Skin of body (tissue), 2 donors: Measurements from ENCODE around the gene MLH3. TPM values are rescaled to one million over a fixed set of nuclear protein-coding genes. Genes with fewer than 3 reads are reported as not detected.
"Not testable (repeated sequence)": the region's sequence is repeated elsewhere in the genome, so short reads cannot be mapped to it uniquely, and the experiment has no call there.

Source experiments
- DNase-seq: peaks from one replicate; lab custom pipeline; 2025; lab: John Stamatoyannopoulos, UW
- total RNA-seq: library from RNA; depleted of rRNA; stranded (reverse); fragments of >200 nt; gene quantifications from one replicate; pipeline ENCODE4 v1.2.3, GENCODE V29; 2014

MLH3 gene
- 44.0 TPM for total RNA-seq

DNA sequence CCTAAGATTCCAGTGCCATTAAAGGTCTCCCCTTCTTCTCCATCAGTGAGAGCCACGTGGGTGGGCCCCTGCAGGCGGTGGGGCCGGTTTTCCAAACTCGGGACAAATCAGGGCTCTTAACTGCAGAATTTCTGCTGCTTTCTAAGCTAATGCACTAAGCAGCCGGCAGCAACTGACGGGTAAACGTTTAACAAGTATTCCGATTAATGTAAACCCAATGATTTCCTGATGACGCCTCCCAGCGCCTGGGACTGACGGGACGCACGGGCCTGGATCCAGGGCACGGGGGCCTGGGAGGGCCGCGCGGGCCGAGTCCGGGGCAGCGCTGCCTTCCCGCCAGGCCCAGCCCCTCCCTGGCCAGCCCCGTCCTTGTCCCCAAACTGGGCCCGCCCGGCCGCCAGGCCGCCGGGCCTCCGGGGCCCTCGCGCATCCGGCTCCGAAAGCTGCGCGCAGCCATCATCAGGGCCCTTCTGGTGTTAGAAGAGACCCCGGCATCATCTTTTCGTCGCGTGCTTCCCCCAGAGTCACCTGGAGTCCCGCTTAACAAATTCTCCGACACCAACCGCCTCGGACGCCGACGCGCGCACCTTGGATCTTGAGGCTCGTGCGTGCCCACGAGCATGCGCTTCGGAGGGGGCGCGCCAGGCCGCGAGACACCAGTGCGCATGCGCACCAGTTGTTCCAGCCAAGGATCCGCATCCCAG is at the start of gene MLH3:
MLH3 (minus strand) TSS at position 616 of the 704 bp plus-strand sequence. CDS start 1,812 bp downstream, outside the sequence.
- peak; percentile 72 for DNase-seq

DNA sequence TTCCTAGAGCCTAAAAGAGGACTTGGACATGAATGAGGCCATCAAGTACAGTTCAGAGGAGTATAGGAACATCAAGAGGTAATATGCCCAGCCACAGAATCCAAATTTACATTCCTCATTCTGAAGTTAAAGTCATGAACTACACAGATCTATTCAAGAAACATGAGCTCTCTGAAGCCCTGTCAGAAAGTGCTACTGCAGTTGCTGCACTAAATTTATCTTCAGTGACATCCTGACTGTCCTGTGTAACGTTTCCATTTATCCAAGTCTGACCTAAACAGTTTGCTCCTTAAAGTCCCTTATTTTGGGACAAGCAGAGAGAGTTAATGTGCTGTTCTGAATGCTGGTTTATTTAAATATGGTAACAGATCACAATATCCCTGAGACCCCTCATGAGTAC is 47.4 kb upstream of the MLH3 start:
- DNase-seq: no peak

DNA sequence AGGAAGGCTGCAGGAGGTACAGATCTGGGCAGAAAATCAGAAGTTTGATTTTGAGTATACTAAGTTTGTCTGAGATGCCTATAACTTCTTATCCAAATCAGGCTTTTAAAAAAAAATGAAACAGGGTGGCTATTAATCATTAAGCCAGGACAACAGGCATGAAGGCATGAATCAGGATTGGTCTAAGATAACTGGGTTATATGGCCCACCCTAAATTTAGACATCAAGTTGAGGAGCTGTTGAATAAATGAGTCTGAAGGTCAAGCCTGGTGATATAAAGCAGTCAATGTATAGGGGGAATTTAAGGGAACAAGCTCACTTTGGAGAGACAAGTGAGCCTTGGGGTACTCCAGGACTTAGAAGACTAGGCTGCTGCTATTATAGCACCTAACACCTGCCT is 46.9 kb upstream of the MLH3 start:
- no peak for DNase-seq

DNA sequence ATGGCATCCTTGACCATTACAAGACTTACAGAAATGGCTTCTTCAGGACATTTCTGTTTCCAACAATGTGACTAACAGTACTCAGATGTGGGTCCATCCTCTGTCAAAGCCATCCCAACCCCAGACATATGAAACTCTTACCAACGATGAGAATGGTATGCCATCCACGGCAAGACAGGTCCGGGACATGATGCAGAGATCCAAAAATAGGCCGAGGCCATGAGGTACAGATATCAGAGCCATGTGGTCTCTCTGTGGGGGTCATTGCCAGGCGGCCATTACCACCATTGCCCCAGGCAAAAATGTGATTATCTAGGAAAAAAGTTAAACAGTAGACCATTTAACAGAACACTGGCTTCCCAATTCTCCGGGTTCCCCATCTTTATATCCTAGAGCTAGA is 45.7 kb upstream of the MLH3 start:
- DNase-seq: no peak

DNA sequence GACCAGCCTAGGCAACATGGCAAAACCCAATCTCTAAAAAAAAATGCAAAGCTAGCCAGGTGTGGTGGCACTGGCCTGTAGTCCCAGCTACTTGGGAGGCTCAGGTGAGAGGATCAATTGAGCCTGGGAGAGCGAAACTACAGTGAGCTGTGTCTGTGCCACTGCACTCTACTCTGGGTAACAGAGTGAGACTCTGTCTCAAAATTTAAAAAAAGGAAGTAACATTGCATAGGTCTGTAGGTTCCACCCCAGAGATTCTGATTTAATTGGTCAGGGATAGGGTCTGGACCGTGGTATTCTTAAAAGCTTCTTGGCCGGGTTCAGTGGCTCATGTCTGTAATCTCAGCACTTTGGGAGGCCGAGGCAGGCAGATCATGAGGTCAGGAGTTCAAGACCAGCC is 44.4 kb upstream of the MLH3 start:
- no peak for DNase-seq

DNA sequence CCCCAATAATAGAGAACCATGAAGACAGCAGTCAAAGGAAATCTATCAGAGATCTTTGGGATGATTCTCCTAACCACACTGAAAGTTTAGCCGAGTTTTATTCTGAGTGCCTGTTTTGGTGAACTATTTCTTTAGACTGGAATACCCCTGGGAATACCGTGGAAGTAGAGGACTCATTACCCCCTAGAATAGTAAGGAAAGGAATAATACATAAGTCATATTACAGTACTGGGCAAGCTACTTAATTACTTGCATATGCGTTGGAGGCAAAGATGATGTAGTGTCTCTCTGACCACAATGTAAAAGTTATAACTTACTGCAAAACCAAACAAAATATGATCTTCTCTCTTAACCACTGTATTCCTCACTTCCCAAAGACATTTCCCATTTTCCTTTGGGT is 43.6 kb upstream of the MLH3 start:
- no peak for DNase-seq

DNA sequence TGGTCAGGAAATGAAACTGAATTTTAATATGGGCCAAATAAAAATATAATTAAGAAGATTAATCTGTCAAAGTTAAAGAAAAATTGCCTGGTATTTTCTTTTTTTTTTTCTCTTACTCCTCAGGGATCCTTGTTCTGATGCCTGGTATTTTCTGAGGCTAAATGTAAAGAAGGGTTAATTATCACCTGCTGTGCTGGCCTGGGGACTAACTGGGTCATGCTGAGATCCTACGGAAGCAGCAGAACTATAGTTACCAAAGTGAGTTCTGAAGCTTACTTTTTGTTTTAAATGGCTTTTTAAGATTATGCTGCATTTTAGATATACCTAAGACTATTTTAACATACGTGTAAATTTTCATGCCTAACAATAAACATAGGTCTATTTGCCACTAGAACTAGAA is 41.4 kb upstream of the MLH3 start:
- DNase-seq: no peak

DNA sequence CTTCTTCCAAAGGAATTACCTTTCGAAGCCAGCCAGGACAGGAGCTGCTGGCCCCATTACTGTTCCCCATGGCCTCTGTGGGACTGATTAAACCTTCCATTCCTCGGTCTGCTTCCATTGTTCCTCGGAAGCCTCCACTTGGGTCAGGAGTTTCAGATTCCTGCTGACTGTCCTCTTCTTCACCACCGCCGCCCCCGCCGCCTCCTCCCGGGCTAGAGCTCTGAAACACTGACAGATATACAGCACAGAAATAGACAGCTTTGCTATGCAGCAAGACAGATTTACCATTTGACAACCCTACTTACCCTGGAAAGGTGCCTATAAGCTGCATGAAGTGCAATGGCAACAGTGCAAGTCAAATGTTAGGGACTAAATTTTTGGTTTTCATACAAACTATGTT is 40.0 kb upstream of the MLH3 start:
- DNase-seq: no peak

DNA sequence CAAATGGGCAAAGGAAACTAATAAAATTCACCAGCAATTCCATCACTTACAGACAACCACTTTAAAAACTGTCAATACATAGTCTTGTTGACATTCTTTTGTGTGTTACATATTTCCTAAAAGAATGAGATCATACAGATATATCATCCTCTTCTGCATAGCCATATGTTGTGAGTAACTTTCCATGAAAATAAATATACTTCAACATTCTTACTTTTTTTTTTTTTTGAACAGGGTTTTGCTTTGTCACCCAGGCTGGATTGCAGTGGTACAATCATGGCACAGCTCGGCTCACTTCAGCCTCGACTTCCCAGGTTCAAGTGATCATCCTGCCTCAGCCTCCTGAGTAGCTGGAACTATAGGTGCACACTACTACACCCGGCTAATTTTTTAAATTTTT is 39.1 kb upstream of the MLH3 start:
- no peak for DNase-seq

DNA sequence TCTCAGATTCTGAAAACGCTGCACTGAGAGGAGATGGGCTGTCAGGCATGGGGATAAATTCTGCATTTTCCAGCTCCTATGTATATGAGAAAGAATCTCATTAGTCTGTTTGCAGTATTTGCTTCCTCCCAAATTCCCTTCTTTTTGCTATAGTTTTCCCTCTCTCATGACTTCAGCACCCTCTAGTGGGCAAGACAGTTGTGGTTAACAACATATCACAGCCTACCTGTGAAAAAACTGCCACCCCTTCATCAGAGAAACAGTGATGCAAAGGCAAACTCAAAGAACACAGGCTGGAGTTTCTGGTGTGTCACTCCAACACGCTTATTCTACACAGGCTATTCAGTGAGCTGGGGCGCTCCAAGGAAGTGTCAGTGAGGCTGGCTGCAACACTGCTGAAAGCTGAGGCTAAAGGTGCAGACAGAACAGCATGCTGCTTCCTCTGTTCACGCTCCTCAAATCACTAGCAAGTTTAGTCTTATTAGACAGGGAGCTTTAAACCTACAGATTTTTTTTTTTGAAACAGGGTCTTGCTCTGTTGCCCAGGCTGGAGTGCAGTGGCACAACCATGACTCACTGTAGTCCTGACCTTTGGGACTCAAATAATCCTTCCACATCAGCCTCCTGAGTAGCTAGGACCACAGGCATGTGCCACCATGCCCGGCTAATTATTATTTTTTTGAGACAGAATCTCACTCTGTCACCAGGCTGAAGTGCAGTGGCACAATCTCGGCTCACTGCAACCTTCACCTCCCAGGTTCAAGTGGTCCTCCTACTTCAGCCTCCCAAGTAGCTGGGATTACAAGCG is 37.5 kb upstream of the MLH3 start:
- peak; percentile 10 for DNase-seq

DNA sequence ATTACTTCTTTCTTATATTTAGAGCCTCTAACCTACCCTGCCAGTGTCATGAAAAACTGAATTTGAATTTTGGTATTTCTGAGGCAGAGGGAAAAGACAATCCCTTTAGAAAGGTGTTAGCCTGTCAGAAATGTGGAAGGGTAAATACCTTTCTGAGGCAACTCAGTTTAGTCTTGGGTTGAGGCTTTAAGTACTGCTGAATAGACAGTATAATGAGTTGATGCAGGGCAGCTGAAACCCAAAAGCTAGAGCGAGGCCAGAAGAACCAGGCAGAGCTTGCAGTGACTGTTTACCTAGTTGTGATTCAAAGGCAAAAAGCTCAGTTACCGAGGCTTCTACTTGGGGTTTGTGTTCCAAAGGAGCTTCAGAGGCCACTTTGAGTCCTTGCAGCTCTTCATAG is 36.9 kb upstream of the MLH3 start:
- DNase-seq: no peak

DNA sequence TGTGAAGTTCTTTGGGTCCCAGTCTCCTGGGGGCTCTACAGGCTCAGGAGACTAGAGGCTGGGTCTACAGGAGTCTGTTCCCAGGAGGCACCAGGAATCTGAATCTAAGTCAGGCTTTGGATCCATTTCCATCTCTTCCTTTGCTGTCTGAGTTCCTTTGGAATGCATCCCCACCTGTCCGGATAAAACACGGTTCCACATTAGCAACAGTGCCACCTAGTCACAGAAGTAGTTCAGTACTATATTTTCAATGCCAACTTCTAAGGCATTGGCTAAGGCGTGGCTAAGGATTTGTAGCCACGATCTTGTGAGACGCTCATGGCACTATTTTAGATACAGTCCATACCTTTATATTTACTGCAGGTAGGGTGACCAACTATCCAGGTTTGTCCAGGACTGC is 33.2 kb upstream of the MLH3 start:
- DNase-seq: no peak

DNA sequence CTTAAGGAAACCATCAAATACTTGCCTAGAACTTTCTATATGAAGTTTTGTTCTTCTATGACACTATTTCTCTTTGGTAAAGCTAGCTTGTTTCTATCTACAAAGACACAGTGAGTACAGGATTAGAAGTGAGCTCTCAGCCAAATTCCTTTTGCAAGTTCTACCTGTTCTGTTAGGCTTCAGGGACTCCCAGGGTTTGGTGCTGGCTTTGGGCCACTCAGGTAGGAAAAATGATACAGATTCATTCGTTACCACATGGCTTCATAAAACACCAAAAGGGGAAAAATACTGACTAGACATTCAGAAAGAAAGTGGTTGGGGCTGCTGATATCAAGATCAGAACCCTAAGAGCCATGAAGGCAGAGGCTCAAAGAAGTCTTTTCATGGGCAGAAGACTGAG is 32.0 kb upstream of the MLH3 start:
- DNase-seq: no peak

DNA sequence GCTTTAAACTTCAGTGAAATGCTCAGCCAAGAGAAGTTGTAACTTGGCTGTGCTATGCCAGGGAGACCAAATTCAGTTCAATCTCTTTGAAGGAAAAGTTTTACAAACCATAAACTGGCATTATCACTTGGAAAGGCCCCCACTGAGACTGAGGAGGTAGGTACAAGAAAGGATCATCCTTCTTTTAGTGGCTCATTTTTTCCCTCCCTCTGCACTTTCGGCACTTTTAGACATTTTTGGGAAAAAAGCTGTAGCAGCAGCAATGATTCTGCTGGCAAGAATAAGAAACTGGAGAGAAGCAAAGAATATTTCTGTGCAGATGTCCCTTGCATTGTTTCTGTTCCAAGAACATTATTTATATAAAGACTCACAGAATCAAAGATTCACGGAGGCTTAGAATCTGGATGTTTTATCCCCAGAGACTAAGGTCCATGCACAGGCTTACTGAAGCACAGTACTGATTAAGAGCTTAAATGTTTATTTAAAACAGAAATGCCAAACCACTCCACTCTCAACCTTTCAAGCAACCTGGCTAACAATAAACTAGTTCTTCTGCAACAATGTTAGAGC is 30.5 kb upstream of the MLH3 start:
- peak; percentile 69 for DNase-seq

DNA sequence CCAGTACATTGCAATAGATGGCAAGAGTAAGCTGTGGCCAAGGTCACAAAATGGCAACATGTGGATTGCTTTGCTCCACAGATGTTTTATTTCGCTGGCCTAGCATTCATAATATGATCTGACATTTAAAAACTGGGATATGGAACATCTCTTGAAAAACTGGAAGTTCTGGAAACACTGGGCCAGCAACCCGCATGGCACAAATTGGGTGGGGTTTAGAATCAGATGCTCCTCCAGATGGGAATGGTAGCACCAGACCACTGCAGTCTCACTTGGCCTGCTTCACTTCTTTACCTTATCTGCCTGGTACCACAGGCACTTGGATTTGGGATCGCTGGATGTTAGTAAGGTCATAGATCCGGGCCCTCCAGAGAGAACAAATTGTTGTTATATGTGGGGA is 28.3 kb upstream of the MLH3 start:
- no peak for DNase-seq

DNA sequence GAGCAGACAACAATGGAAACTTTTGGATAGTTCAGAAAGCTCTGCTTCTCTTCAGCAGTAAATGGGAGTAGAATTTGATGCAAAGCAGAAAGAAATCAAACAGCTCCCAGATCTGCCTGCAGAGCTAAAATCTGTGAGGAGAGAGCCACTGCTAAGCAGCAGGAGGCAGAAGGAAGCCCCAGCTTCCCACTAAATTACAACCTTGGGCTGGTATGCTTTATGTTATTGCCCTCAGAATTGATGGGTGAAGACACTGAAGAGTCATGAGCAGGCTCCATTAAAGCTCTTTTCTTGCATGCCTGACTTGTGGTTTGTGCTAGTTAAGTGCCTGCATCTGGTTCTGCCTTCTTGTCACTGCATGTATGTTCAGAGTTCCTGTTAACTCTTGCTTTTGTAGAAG is 26.5 kb upstream of the MLH3 start:
- DNase-seq: peak; percentile 73

DNA sequence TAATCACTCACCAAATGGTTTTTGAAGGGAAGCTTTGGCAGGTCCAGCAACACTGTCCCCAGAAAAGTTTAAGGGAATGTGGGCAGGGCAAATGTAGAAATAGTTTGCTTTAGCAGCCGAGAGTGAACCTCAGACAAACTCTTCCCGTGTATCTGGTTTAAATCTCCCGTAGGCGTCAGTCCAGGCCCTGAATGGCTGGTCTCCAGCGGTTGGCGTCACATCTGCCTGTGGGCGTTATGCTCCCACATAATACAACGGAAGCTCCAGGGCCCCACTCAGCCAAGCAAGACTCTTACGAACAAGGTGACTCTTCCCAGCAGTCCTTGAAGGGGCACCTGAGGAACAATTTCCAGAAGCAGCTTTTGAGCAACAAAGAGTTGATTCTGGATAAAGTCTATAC is 19.1 kb upstream of the MLH3 start:
- DNase-seq: no peak

DNA sequence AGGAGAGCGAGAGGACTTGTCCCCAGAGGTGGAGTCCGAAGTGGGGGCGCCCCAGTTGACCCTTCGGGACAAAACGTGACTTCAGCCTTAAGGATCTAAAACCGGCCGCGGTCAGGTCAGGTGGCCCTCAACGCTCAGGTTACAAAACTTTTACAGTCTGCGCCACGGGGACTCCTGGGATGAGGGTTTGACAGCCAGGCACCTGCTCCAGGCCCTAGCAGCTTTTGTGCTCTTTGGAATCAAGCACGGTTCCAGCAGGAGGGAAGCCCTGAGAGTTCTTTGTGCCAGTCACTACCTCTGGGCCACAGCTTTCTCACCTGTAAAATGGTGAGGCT is 18.5 kb upstream of the MLH3 start:
- no peak for DNase-seq

DNA sequence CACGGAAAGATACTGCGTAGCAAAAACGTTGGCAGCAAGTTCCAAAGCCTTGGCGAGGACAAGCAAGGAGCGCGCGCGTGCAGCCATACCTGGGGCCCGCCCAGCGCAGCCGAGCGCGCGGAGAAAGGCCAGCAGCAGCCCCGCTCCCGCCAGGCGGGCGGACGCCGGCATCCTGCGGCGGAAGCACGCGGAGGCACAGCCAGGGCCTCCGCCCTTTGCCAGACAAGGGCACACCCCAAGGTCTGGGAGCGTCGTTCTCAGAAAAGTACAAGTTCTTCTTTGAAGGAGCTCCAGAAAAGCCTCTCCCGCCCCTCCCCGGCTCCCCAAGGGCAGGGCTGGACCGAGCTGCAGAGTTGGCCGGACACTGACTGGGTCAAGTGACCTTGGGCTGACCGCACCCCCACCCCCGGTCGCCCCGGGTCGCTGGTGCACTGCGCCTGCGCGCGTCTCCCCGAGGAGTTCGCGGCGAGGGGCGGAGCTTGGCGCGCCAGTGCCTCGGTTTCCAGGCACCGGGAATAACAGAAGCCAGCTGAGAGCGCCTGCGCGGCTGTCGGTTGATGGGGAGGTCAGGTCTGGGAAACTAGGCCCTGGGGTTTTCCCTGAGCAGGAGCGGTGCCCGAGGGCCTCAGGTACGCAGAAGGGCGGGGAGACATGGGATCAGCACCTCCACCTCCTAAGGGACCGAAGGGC is 18.0 kb upstream of the MLH3 start, which contains the start of gene ZC2HC1C:
ZC2HC1C (plus strand) TSS at position 521 of the 690 bp plus-strand sequence. CDS start 933 bp downstream, outside the sequence.
- DNase-seq: peak; percentile 91

DNA sequence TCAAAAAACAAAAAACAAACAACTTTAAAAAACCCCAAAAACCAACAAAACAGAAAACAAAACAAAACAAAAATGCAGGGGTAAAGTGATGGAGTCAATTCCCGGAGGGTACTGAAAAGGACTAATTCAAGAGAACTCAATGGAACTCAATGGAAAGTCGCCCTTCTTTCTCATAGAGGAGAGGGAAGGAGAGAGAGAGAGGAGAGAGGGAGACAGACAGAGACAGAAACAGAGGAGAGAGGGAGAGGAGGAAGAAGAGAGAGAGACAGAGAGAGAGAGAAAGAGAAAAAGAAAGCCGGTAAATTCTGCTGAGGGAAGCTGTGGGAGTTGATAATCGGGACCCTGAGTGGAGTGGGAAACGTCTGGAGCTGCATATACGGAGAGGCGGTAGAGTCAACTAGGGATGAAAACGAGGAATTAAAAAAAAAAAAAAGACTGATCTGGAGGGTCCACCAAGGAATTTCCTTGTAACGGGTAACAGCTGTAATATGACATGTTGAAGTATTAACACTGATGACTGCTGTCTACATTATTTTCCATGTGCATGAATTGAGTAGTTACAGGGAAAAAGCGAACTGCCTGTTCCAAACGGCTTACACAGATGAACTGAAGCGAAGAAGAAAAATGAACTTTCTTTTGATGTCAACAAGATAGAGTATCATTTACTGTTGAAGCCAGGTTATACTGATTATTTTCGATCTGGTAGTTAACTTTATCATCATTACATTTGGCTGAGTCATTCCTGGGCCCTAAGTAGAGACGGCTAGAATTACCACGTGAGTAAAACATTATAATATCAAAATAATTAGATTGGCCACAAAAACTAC is 17.2 kb upstream of the MLH3 start:
- DNase-seq: peak; percentile 88

DNA sequence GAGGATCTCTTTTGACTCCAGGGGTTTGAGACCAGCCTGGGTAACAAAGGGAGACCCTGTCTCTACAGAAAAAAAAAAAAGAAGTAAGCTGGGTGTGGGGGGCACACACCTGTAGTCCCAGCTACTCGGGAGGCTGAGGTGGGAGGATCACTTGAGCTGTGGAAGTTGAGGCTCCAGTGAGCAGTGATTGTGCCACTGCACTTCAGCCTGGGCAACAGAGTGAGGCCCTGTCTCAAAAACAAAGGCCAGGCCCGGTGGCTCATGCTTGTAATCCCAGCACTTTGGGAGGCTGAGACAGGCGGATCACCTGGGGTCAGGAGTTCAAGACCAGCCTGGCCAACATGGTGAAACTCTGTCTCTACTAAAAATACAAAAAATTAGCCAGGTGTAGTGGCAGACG is 16.5 kb upstream of the MLH3 start:
- DNase-seq: not testable (repeated sequence)
